IMR-90 (cell line): ENCODE measurements around the gene GPR27. TPM values are rescaled to one million over a fixed set of nuclear protein-coding genes. Genes with fewer than 3 reads are reported as not detected.

Experiments
- ATAC-seq: fragments of 200-7000 bp; cut with Tn5 transposase; 2 replicates; pipeline ENCODE4 v1.9.1; 2020; ENCODE audit warnings: low read depth, mild to moderate bottlenecking, moderate library complexity
- BruUV-seq: library from RNA; stranded (reverse); fragments of 400-500 nt; replicated peaks from 2 replicates; lab custom pipeline; 2021; lab: Mats Ljungman, UMichigan
- CTCF ChIA-PET: fragments of 300-600 bp; formaldehyde crosslinking; extraction: SDS; loops from one replicate; lab custom pipeline; 2021; ENCODE audit warnings: antibody characterized with exemption; lab: Yijun Ruan, JAX
- POLR2A ChIA-PET: fragments of 300-600 bp; sonication (Branson Sonifier 250); formaldehyde crosslinking; loops from one replicate; lab custom pipeline; 2022; ENCODE audit warnings: antibody characterized with exemption; ENCODE audit not compliant: unreplicated experiment; lab: Charles Lee
- DNase-seq: peaks from one replicate; pipeline ENCODE4 v3.0.0; 2013
- H2AFZ ChIP-seq: replicated peaks from 2 replicates; pipeline ENCODE3; 2013; ENCODE audit warnings: low read length, mild to moderate bottlenecking; ENCODE audit not compliant: poor library complexity
- H2AK5ac ChIP-seq: 2 replicates; pipeline ENCODE4 v1.6.1; 2013; ENCODE audit warnings: low read depth, low read length, inconsistent platforms
- H2AK9ac ChIP-seq: replicated peaks from 2 replicates; pipeline ENCODE3; 2013; ENCODE audit warnings: mild to moderate bottlenecking, low read depth, low read length, moderate library complexity; ENCODE audit not compliant: poor library complexity
- H2BK120ac ChIP-seq: 2 replicates; pipeline ENCODE4 v1.6.1; 2013; ENCODE audit warnings: low read depth, low read length, inconsistent platforms
- H2BK15ac ChIP-seq: 3 replicates; pipeline ENCODE4 v1.6.1; 2013; ENCODE audit warnings: low read depth, low read length, inconsistent platforms
- H2BK20ac ChIP-seq: 2 replicates; pipeline ENCODE4 v1.6.1; 2013; ENCODE audit warnings: low read depth, mild to moderate bottlenecking, inconsistent platforms, low read length, moderate library complexity
- H2BK5ac ChIP-seq: 2 replicates; pipeline ENCODE4 v1.6.1; 2013; ENCODE audit warnings: mild to moderate bottlenecking, low read depth, low read length, inconsistent platforms; ENCODE audit not compliant: poor library complexity, severe bottlenecking
- H3K14ac ChIP-seq: replicated peaks from 2 replicates; pipeline ENCODE4 v1.6.1; 2013; ENCODE audit warnings: low read depth, low read length, inconsistent platforms
- H3K18ac ChIP-seq: 2 replicates; pipeline ENCODE4 v1.6.1; 2013; ENCODE audit warnings: low read depth, low read length, control low read depth
- H3K23ac ChIP-seq: 2 replicates; pipeline ENCODE4 v1.6.1; 2013; ENCODE audit warnings: low read depth, low read length, inconsistent platforms
- H3K27ac ChIP-seq: 2 replicates; pipeline ENCODE4 v1.5.1; 2013; ENCODE audit warnings: mild to moderate bottlenecking, control low read depth, low read length; ENCODE audit not compliant: insufficient read depth
- H3K27me3 ChIP-seq: 2 replicates; pipeline ENCODE4 v1.6.1; 2013; ENCODE audit warnings: low read length; ENCODE audit not compliant: control insufficient read depth, insufficient read depth
- H3K36me3 ChIP-seq: 2 replicates; pipeline ENCODE4 v1.6.1; 2013; ENCODE audit warnings: low read length, mixed read lengths; ENCODE audit not compliant: control insufficient read depth, insufficient read depth
- H3K4ac ChIP-seq: 2 replicates; pipeline ENCODE4 v1.6.1; 2013; ENCODE audit warnings: low read depth, low read length, inconsistent platforms
- H3K4me1 ChIP-seq: 2 replicates; pipeline ENCODE4 v1.6.1; 2013; ENCODE audit warnings: low read length, mixed read lengths; ENCODE audit not compliant: control insufficient read depth, insufficient read depth
- H3K4me2 ChIP-seq: 2 replicates; pipeline ENCODE4 v1.6.1; 2013; ENCODE audit warnings: low read depth, mild to moderate bottlenecking, control low read depth, low read length, moderate library complexity
- H3K4me3 ChIP-seq: 2 replicates; pipeline ENCODE4 v1.5.1; 2013; ENCODE audit warnings: low read depth, mild to moderate bottlenecking, control low read depth, low read length, moderate library complexity; ENCODE audit not compliant: insufficient read depth
- H3K56ac ChIP-seq: 2 replicates; pipeline ENCODE4 v1.6.1; 2013; ENCODE audit warnings: low read length, inconsistent platforms; ENCODE audit not compliant: insufficient read depth; ENCODE audit errors: extremely low read depth
- H3K79me1 ChIP-seq, 2 experiments: 2 replicates each; pipeline ENCODE4 v1.6.1; 2013; ENCODE audit warnings: low read length in 2 of 2, inconsistent platforms in 1 of 2, low read depth in 1 of 2
- H3K9ac ChIP-seq: 2 replicates; pipeline ENCODE4 v1.6.1; 2013; ENCODE audit warnings: low read depth, low read length, control low read depth
- H3K9me1 ChIP-seq: 2 replicates; pipeline ENCODE4 v1.6.1; 2013; ENCODE audit warnings: low read length, inconsistent platforms; ENCODE audit not compliant: insufficient read depth
- H3K9me3 ChIP-seq: 2 replicates; pipeline ENCODE4 v1.6.1; 2013; ENCODE audit warnings: low read length; ENCODE audit not compliant: control insufficient read depth, insufficient read depth
- H4K20me1 ChIP-seq: 2 replicates; pipeline ENCODE4 v1.6.1; 2013; ENCODE audit warnings: low read length, inconsistent platforms; ENCODE audit not compliant: insufficient read depth
- H4K5ac ChIP-seq: 2 replicates; pipeline ENCODE4 v1.6.1; 2013; ENCODE audit warnings: mild to moderate bottlenecking, low read depth, low read length, control low read depth
- H4K8ac ChIP-seq, 2 experiments: 2 replicates each; pipeline ENCODE4 v1.6.1; 2013; ENCODE audit warnings: low read depth in 2 of 2, low read length in 2 of 2, control low read depth in 1 of 2, inconsistent platforms in 1 of 2
- H4K91ac ChIP-seq: 2 replicates; pipeline ENCODE4 v1.6.1; 2013; ENCODE audit warnings: low read depth, low read length, inconsistent platforms; ENCODE audit not compliant: insufficient read depth
- BHLHE40 ChIP-seq: fragments of 150-350 bp; IDR thresholded peaks from 2 replicates; pipeline ENCODE4 v1.6.1; 2016; ENCODE audit warnings: mild to moderate bottlenecking, low read depth, low read length
- CEBPB ChIP-seq: IDR thresholded peaks from 2 replicates; pipeline ENCODE4 v1.6.1; 2012; ENCODE audit warnings: low read depth, low read length, improper control_type of control experiment
- CHD1 ChIP-seq: IDR thresholded peaks from 2 replicates; pipeline ENCODE4 v1.6.1; 2012; ENCODE audit warnings: low read depth, low read length, improper control_type of control experiment
- CTCF ChIP-seq: conservative IDR thresholded peaks from 2 replicates; pipeline ENCODE4 v1.5.1; 2012; ENCODE audit warnings: mild to moderate bottlenecking, low read depth, low read length, improper control_type of control experiment
- ELK1 ChIP-seq: fragments of 150-350 bp; IDR thresholded peaks from 2 replicates; pipeline ENCODE4 v1.6.1; 2016; ENCODE audit warnings: low read depth, mild to moderate bottlenecking, low read length, moderate library complexity, borderline replicate concordance
- FOS ChIP-seq: fragments of 150-350 bp; IDR thresholded peaks from 2 replicates; pipeline ENCODE4 v1.6.1; 2016; ENCODE audit warnings: low read depth, low read length
- MAFK ChIP-seq: IDR thresholded peaks from 2 replicates; pipeline ENCODE4 v1.6.1; 2012; ENCODE audit warnings: low read depth, low read length, improper control_type of control experiment
- MAZ ChIP-seq: IDR thresholded peaks from 2 replicates; pipeline ENCODE4 v1.6.1; 2012; ENCODE audit warnings: low read depth, mild to moderate bottlenecking, low read length, improper control_type of control experiment, moderate library complexity, borderline replicate concordance
- MXI1 ChIP-seq: IDR thresholded peaks from 2 replicates; pipeline ENCODE4 v1.6.1; 2012; ENCODE audit warnings: low read depth, mild to moderate bottlenecking, low read length, moderate library complexity, borderline replicate concordance
- NFE2L2 ChIP-seq: fragments of 150-350 bp; IDR thresholded peaks from 2 replicates; pipeline ENCODE4 v1.6.1; 2016; ENCODE audit warnings: low read depth, mild to moderate bottlenecking, low read length
- POLR2A ChIP-seq: IDR thresholded peaks from 2 replicates; pipeline ENCODE4 v1.6.1; 2012; ENCODE audit warnings: mild to moderate bottlenecking, low read depth, low read length
- RAD21 ChIP-seq: IDR thresholded peaks from 2 replicates; pipeline ENCODE4 v1.6.1; 2012; ENCODE audit warnings: low read length, improper control_type of control experiment
- RCOR1 ChIP-seq: IDR thresholded peaks from 2 replicates; pipeline ENCODE4 v1.6.1; 2012; ENCODE audit warnings: mild to moderate bottlenecking, low read length, improper control_type of control experiment; ENCODE audit not compliant: insufficient replicate concordance
- RFX5 ChIP-seq: IDR thresholded peaks from 2 replicates; pipeline ENCODE4 v1.8.0; 2012; ENCODE audit warnings: low read depth, mild to moderate bottlenecking, low read length, moderate library complexity
- SMC3 ChIP-seq: fragments of 150-350 bp; IDR thresholded peaks from 2 replicates; pipeline ENCODE4 v1.6.1; 2016; ENCODE audit warnings: low read depth, mild to moderate bottlenecking, antibody characterized with exemption, low read length, moderate library complexity
- WGBS, 2 experiments: methylation state at CpG; one replicate each; pipeline versions ENCODE4 v1.1.5 to v1.1.7; 2013; ENCODE audit warnings: missing lambda C conversion rate in 2 of 2; ENCODE audit not compliant: insufficient read length in 1 of 2; ENCODE audit errors: extremely low coverage in 2 of 2; 5-methylcytosine and 5-hydroxymethylcytosine counted together
- dilution Hi-C: fragments of 300-500 bp; cut with HindIII; formaldehyde crosslinking; loops from one replicate; pipeline ENCODE4 v1.14.3; 2018; ENCODE audit warnings: low sequenced_read_pairs; ENCODE audit not compliant: unreplicated experiment
- in situ Hi-C: fragments of 300-500 bp; cut with MboI; formaldehyde crosslinking; loops from 3 replicates; pipeline ENCODE4 v1.14.3; 2019; ENCODE audit warnings: low sequenced_read_pairs, inconsistent platforms, mixed read lengths
- intact Hi-C: fragments of 100-400 bp; cut with micrococcal nuclease; formaldehyde crosslinking; loops from 2 replicates; pipeline ENCODE4 v1.10.0; 2022
- polyA plus RNA-seq, 3 experiments: library from polyadenylated mRNA; depleted of rRNA; stranded (reverse); fragments of >200 nt; gene quantifications; 2 replicates each; pipeline ENCODE4 v1.2.3, GENCODE V29; 2012; ENCODE audit warnings: low replicate concordance in 1 of 3
- total RNA-seq: library from RNA; depleted of rRNA; stranded (reverse); fragments of >200 nt; gene quantifications from 2 replicates; pipeline ENCODE4 v1.2.3, GENCODE V29; 2012
- TF ChIP-seq, protein P1 (sequence below): fragments of 150-350 bp; IDR thresholded peaks from 2 replicates; pipeline ENCODE4 v1.6.1; 2017; ENCODE audit warnings: mild to moderate bottlenecking, antibody characterized with exemption, low read length, low read depth

GPR27 gene
- total and polyA plus RNA-seq, 2 of the 4 experiments (the other 2 are of a cell fraction) = not detected

DNA sequence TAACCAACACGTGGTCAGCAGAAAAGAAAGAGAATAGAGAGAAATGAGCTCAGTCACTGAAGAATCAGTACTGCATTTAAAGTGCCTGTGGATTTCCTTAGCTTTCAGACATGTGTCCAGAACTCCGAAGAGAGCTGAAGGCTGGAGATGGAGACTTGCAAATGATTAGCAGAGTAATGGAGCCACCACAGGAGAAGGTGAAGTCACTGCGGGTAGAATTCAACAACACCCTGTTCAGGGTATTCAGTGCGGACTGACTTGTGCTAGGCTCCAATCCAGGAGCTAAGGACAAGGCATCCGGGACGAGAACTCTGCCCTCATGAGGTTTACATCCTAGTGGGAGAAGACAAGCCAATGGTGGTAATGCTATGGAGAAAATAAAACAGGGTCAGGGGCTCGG, 32.7 kb upstream of the GPR27 start:
- no peak overlapping the region for H2AK5ac ChIP-seq
- intact Hi-C loops = no loop called here

More for the DNA sequence above, 32.7 kb upstream of the GPR27 start:
- DNase-seq (no peak), ATAC-seq (no peak)
- Histone ChIP-seq H3K4me1 (peaks cover 2% of the 10 kb centered on the region; the same call in 1 of the 2 replicates), H4K5ac (no peak overlapping the region), H2BK15ac (no peak overlapping the region), H3K23ac (no peak overlapping the region), H2AK9ac (no peak overlapping the region), H4K8ac (no peak overlapping the region), H2BK5ac (no peak overlapping the region), H2BK20ac (no peak overlapping the region), H3K9ac (no peak overlapping the region), H3K27ac (no peak overlapping the region), H3K14ac (no peak overlapping the region), H3K18ac (no peak overlapping the region), H4K20me1 (no peaks in the 10 kb centered on the region; the same call in 1 of the 2 replicates), H2AFZ (no peak overlapping the region), H3K56ac (no peak overlapping the region), H3K9me1 (no peaks in the 10 kb centered on the region), H3K4me2 (no peak overlapping the region), H3K27me3 (peaks cover 54% of the 10 kb centered on the region), H3K36me3 (no peaks in the 10 kb centered on the region), H3K9me3 (no peaks in the 10 kb centered on the region), H3K4ac (no peak overlapping the region), H3K79me1 (no peaks in the 10 kb centered on the region), H2BK120ac (no peak overlapping the region), H4K91ac (no peak overlapping the region), H3K4me3 (no peak overlapping the region)
- CTCF ChIA-PET = no interaction called here
- dilution Hi-C loops (no loop called here), in situ Hi-C loops (loop anchor here (5.0 to 10.0 kb wide), 2 partner anchors 1101 to 1354 kb away; no protein-coding TSS in a partner anchor)
- POLR2A ChIA-PET = no interaction called here
- 87% methylated on average over 4 of the region's 7 CpGs; no CpG with 5 or more reads in 1 of the 2 experiments for WGBS, 2 experiments
- no TSS peak for BruUV-seq
- TF ChIP-seq MXI1 (no peak), NFE2L2 (no peak), RAD21 (no peak), ELK1 (no peak), POLR2A (no peak), CHD1 (no peak), RFX5 (no peak), CEBPB (no peak), SMC3 (no peak), CTCF (no peak), MAZ (no peak), FOS (no peak), RCOR1 (no peak), MAFK (no peak), BHLHE40 (no peak)
- TF ChIP-seq, protein P1, sequence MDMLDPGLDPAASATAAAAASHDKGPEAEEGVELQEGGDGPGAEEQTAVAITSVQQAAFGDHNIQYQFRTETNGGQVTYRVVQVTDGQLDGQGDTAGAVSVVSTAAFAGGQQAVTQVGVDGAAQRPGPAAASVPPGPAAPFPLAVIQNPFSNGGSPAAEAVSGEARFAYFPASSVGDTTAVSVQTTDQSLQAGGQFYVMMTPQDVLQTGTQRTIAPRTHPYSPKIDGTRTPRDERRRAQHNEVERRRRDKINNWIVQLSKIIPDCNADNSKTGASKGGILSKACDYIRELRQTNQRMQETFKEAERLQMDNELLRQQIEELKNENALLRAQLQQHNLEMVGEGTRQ = no peak
